ENCODE data around the gene ATP11C. TPM values are rescaled to one million over a fixed set of nuclear protein-coding genes. Genes with fewer than 3 reads are reported as not detected.
"Not testable (repeated sequence)": the region's sequence is repeated elsewhere in the genome, so short reads cannot be mapped to it uniquely, and the experiment has no call there.

ATP11C gene
- total RNA-seq (2014; rRNA removed; shearing (Covaris generic)) = 102 and 163 TPM in 2 replicates

DNA sequence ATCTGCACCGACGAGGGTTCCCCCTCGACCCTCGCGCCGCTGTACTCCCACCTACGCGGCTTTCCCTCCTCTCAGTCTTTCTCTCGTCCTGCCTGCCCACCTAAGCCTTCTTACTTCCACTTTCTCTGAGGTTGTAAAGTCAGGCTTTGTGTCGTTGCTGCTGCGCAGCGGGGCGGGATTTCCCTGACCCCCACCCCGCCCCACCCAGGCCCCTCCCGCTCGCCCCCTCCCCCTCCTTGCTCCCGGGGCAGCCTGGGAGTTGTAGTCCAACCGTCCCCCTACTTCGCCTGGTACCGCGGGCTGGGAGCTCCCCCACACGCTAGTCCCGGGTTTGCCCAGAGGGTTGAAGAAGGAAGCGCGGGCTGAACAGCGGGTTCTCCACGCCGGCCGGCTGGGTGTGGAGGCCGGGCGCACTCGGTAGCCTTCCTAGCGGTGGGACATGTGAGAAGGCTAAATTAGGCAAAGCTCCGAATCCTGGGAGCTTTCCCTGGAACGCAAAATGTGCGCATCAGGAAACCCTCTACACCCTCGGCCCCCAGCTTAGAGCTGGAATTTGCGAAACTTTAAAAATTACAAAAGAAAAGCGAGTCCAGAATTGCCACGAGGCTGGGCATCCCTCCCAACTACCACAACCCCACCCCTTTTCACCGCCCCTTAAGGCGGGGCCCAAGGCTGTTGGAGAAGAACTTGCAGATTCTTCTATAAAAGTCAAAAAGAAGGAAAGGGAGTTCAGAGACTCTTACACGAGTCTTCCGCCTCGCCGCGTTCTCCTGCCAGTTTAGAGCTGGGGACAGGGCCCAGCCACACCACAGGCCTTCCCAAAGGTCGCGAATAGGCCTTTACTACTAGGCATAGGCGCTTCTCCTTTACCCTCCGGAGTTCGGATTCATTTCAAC lies at the start of gene ATP11C:
ATP11C (minus strand) TSS at position 153 of the 896 bp plus-strand sequence. CDS start 1,011 bp downstream, outside the sequence.
- Histone ChIP-seq H3K4me3 (ENCODE audit: insufficient read depth, low read depth, low read length) (peak within 1 kb of the TSS; percentile 93), H3K36me3 (replicated peaks; ENCODE audit: control insufficient read depth, insufficient read depth, low read length) (no peaks in the 10 kb centered on the region), H3K27me3 (ENCODE audit: control insufficient read depth, insufficient read depth, low read length) (peaks cover 4% of the 10 kb centered on the region; the same call in 1 of the 2 replicates)
- peak; percentile 96 for DNase-seq

DNA sequence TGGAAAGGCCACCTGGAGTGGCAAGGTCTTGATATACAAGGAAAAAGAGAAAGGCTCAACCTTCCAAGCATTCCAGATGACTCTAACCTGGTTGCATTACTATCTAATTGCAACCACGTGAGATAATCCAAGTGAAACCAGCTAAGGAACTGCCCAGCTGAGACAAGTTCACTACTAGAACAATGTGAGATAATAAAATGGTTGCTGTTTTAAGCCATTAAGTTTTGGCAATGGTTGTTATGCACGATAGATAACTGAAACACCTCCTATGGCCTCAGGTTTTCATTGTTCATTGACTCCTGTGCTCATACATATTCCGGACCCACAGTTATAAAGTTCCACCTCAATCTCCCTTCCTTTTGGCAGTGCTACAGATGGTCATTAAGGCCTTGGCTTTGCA lies 41.6 kb upstream of the ATP11C start:
- Histone ChIP-seq H3K27me3 (ENCODE audit: control insufficient read depth, insufficient read depth, low read length) (no peaks in the 10 kb centered on the region; the same call in 1 of the 2 replicates), H3K4me3 (ENCODE audit: insufficient read depth, low read depth, low read length) (no peak overlapping the region), H3K36me3 (replicated peaks; ENCODE audit: control insufficient read depth, insufficient read depth, low read length) (no peaks in the 10 kb centered on the region)
- DNase-seq = no peak

DNA sequence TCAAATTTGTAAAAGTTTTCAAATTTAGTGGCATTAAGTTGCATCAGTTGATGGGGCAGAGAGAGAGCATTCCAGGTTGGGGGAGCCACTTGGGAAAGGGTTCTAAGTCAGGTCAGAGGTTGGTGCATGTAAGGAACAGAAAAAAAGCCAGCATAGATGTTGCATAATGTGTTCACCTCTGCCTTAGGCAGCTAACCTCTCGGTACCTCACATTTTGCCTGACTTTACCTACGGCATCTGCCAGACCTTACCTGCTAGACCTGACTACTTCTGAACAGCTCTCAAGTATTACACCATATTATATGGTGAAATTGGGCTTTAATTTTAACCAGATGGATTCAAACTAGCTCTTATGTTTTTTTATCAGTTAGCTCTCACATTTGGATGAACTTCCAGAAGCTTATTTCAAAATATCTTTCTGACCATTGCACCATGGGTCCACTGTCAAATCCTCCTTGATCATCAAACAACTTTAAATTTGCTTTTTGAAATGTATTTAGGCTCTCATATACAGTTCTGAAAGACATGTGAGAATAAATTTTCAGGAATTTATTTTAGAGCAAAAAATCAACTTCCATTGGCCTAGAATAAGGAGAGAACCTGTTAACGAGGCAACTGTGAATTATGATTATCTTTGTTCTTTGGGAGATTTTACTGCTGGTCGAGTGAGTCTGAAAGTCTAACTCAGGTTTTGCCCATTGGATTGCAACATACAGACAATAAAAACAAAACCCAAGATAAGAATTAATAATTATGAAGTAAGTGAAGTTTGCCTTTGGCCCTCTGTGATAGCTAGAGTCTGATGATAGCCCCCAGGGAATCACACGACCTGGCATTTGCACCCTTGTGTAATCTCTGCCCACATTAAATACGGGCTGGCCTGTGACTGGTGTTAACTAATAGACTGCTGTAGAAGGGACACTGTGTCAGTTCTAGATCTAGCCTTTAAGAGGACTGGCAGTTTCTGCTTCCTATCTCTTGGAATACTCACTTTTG lies 40.1 kb upstream of the ATP11C start:
- DNase-seq = no peak
- Histone ChIP-seq H3K4me3 (ENCODE audit: insufficient read depth, low read depth, low read length) (no peak overlapping the region), H3K36me3 (replicated peaks; ENCODE audit: control insufficient read depth, insufficient read depth, low read length) (no peaks in the 10 kb centered on the region), H3K27me3 (ENCODE audit: control insufficient read depth, insufficient read depth, low read length) (no peaks in the 10 kb centered on the region; the same call in 1 of the 2 replicates)

DNA sequence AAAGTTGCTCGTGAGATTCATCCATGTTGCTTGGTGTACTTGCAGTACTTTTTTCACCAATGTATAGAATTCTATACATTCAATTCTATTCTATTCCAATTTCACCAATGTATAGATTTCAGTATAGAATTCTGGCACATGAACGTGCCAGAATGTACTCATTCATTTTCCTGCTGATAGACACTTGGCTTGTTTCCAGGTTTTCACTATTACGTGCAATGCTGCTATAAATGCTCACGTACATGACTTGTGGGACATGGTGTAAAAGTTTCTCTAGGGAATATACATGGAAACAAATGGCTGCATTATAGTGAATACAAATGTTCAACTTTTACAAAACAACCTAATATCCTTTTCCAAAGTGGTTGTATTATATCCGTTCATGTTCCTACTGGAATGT lies 39.3 kb upstream of the ATP11C start:
- Histone ChIP-seq H3K36me3 (replicated peaks; ENCODE audit: control insufficient read depth, insufficient read depth, low read length) (no peaks in the 10 kb centered on the region), H3K4me3 (ENCODE audit: insufficient read depth, low read depth, low read length) (no peak overlapping the region), H3K27me3 (ENCODE audit: control insufficient read depth, insufficient read depth, low read length) (no peaks in the 10 kb centered on the region; the same call in 1 of the 2 replicates)
- DNase-seq = no peak

DNA sequence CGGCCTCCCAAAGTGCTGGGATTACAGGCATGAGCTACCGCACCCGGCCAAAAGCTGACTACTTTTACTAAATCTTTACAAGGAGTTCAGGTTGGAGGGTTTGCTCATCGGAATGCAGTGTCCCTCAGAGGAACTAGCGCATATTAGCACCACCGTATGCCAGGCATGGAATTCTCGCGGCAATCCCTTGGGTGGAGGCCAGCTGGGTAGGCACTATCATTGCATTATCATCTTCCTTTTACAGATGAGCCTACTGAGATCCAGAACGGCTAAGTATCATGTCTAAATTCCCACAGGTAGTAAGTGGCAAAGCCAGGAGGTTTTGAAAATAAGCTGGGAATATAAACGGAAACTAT lies 38.5 kb upstream of the ATP11C start:
- no peaks in the 10 kb centered on the region; the same call in 1 of the 2 replicates for H3K27me3 ChIP-seq (ENCODE audit: control insufficient read depth, insufficient read depth, low read length)
- no peaks in the 10 kb centered on the region for H3K36me3 ChIP-seq (replicated peaks; ENCODE audit: control insufficient read depth, insufficient read depth, low read length)
- DNase-seq = no peak
- peak overlapping the region; percentile 15 for H3K4me3 ChIP-seq (ENCODE audit: insufficient read depth, low read depth, low read length)

DNA sequence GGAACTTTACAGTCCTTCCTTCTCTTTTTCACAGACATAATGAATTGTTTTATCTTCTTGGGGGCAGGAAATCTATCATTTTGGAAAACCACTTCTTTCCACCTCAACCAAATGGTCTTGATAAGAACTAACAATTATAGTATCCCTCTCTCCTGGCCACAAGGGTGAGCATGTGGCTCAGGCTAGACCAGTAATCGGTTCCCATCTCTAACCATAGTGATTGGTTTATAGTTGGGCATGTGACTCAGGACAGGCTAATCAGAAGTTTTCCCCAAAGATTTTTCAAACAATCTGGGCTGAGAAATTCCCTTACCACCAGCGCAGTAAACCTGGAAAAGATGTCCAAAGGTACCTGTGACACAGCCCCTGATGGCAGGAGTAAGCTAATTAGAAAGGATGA lies 36.4 kb upstream of the ATP11C start:
- no peak overlapping the region for H3K4me3 ChIP-seq (ENCODE audit: insufficient read depth, low read depth, low read length)
- no peaks in the 10 kb centered on the region for H3K36me3 ChIP-seq (replicated peaks; ENCODE audit: control insufficient read depth, insufficient read depth, low read length)
- no peaks in the 10 kb centered on the region; the same call in 1 of the 2 replicates for H3K27me3 ChIP-seq (ENCODE audit: control insufficient read depth, insufficient read depth, low read length)
- DNase-seq = no peak

DNA sequence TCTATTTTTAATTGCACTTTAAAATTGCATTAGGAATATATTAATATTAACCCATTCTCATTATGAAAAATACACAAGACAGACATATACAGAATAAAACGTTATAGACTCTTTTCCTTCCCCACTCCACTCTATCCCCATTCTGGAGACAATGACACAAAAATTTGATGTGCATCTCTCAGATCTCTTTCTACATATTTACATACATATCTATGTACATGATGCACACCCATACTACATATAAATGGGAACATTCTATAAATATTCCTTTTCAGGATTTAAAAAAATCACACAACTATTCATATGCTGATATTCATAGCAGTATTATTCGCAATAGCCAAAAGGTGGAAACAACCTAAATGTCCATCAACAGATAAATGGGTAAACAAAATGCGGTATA lies 34.9 kb upstream of the ATP11C start:
- no peak for DNase-seq
- Histone ChIP-seq H3K36me3 (replicated peaks; ENCODE audit: control insufficient read depth, insufficient read depth, low read length) (no peaks in the 10 kb centered on the region), H3K4me3 (ENCODE audit: insufficient read depth, low read depth, low read length) (no peak overlapping the region), H3K27me3 (ENCODE audit: control insufficient read depth, insufficient read depth, low read length) (no peaks in the 10 kb centered on the region; the same call in 1 of the 2 replicates)

DNA sequence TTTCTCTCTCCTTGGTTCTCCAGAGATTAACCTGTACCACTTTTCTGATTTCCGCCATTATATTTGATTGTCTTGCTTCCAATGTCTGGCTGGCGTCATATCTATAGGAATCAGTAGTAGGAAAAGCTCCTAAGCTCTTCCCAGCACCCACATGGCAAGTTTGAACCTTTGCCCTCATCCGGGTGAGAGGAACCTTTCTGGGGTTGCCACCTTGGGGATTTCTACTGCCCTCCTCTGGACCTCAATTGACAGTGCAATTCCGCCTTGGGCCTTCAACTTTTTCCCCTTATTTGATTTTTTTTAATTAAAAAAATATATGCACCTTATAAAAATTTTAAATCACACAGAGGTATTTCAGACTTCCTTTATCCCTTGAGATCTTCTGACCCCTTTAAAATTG lies 34.4 kb upstream of the ATP11C start:
- H3K36me3 ChIP-seq (replicated peaks; ENCODE audit: control insufficient read depth, insufficient read depth, low read length) = no peaks in the 10 kb centered on the region
- peak; percentile 57 for DNase-seq
- no peak overlapping the region for H3K4me3 ChIP-seq (ENCODE audit: insufficient read depth, low read depth, low read length)
- H3K27me3 ChIP-seq (ENCODE audit: control insufficient read depth, insufficient read depth, low read length) = no peaks in the 10 kb centered on the region; the same call in 1 of the 2 replicates

DNA sequence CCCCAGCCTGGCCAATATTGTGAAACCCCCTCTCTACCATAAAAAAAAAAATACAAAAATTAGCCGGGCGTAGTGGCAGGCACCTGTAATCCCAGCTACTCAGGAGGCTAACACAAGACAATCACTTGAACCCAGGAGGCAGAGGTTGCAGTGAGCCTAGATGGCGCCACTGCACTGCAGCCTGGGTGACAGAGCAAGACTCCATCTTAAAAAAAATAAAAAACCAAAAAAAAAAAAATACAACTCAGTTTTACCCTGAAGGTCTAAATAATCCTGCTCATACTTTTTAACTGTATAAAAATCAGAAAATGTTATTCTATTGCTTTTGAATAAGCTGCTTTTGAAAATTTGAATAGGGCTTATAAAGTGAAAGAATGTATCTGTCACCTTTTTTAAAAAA lies 33.3 kb upstream of the ATP11C start:
- not testable (repeated sequence) for H3K27me3 ChIP-seq (ENCODE audit: control insufficient read depth, insufficient read depth, low read length); DNase-seq; H3K4me3 ChIP-seq (ENCODE audit: insufficient read depth, low read depth, low read length); H3K36me3 ChIP-seq (replicated peaks; ENCODE audit: control insufficient read depth, insufficient read depth, low read length)

DNA sequence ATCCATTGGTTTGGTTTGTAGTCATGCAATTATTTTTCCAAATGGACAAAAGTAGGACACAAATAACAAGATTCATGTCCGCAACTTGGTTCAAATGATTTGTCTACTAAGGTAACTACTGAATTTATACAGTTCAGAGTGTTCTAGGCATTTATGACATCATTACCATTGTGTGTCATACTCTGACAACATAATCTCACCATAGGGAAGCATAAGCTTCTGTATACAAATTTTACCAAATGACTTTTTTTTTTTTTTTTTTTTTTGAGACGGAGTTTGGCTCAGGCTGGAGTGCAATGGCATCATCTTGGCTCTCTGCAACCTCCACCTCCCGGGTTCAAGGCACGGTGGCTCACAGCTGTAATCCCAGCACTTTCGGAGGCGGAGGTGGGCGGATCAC lies 32.6 kb upstream of the ATP11C start, which contains the start of gene CXorf66:
CXorf66 (minus strand) TSS at position 101 of the 400 bp plus-strand sequence; CDS start at position 76, 25 bp downstream.
- DNase-seq = no peak
- Histone ChIP-seq H3K36me3 (replicated peaks; ENCODE audit: control insufficient read depth, insufficient read depth, low read length) (no peaks in the 10 kb centered on the region), H3K27me3 (ENCODE audit: control insufficient read depth, insufficient read depth, low read length) (no peaks in the 10 kb centered on the region), H3K4me3 (ENCODE audit: insufficient read depth, low read depth, low read length) (no peak within 1 kb of the TSS)

DNA sequence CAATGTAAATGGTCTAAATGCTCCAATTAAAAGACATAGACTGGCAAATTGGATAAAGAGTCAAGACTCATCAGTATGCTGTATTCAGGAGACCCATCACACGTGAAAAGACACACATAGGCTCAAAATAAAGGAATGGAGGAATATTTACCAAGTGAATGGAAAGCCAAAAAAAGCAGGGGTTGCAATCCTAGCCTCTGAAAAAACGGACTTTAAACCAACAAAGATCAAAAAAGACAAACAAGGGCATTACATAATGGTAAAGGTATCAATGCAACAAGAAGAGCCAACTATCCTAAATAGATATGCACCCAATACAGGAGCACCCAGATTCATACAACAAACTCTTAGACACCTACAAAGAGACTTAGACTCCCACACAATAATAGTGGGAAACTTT lies 28.2 kb upstream of the ATP11C start:
- H3K27me3 ChIP-seq (ENCODE audit: control insufficient read depth, insufficient read depth, low read length); DNase-seq; H3K4me3 ChIP-seq (ENCODE audit: insufficient read depth, low read depth, low read length); H3K36me3 ChIP-seq (replicated peaks; ENCODE audit: control insufficient read depth, insufficient read depth, low read length): not testable (repeated sequence)

DNA sequence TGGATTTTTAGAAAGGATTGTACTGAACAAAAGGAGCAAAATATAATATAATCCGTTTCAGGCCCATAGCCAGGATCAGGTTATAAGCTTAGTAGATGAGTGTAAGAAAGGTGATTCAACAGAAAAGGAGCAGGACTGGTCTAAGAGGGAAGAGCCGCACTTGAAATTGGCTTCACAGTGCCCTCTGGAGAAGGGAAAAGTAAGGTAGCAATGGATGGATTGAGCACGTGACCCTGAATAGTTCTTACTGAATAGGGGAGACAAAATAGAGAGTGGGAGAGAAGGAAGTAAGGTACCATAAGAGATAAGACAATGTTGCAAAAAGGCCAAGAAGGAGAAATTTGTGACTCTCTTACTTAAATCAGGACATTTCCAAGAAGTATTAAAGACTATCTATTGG lies 16.9 kb upstream of the ATP11C start:
- Histone ChIP-seq H3K27me3 (ENCODE audit: control insufficient read depth, insufficient read depth, low read length) (no peaks in the 10 kb centered on the region), H3K4me3 (ENCODE audit: insufficient read depth, low read depth, low read length) (no peak overlapping the region)
- DNase-seq = peak; percentile 45

DNA sequence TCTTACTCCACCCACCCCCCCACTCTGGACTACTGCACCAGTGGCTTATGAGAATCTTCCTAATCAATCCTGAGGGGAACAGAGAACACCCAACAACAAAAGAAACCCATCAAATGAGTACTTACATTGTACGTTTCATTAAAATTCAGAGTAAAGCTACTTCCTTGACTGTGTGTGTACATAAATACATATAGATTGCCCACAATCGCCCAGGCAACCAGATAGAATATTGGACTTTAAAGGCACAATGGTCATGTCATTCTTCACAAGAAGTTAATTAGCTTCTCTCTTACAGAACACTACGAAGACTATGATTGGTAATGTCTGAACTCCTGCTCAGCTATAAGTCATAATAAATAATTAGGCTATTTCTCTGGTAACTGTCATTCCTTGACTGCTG lies 12.2 kb upstream of the ATP11C start:
- no peak overlapping the region for H3K4me3 ChIP-seq (ENCODE audit: insufficient read depth, low read depth, low read length)
- no peaks in the 10 kb centered on the region for H3K36me3 ChIP-seq (replicated peaks; ENCODE audit: control insufficient read depth, insufficient read depth, low read length)
- no peak for DNase-seq
- no peaks in the 10 kb centered on the region for H3K27me3 ChIP-seq (ENCODE audit: control insufficient read depth, insufficient read depth, low read length)

More for the DNA sequence above, 16.9 kb upstream of the ATP11C start:
- no peaks in the 10 kb centered on the region for H3K36me3 ChIP-seq (replicated peaks; ENCODE audit: control insufficient read depth, insufficient read depth, low read length)

DNA sequence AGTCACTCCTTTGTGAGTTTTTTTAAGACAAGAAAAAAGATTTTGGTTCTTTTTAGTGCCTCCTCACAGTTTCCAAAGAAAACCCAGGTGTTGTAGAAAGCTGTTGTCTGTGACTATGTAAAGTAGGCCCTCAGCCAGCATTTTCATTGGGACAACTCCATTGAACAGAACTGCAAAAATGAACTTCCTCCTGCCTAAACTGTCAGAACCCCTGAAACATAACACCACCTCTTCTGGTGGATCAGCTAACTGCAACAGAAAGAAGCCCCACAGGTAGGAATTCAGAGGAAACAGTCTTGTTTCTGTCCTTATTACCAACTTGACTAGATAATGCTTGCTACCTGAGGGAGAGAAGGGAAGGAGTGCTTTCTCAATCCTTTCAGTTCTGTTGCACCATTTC lies 3.4 kb upstream of the ATP11C start:
- no peaks in the 10 kb centered on the region for H3K36me3 ChIP-seq (replicated peaks; ENCODE audit: control insufficient read depth, insufficient read depth, low read length)
- no peak overlapping the region for H3K4me3 ChIP-seq (ENCODE audit: insufficient read depth, low read depth, low read length)
- peaks cover 2% of the 10 kb centered on the region; the same call in 1 of the 2 replicates for H3K27me3 ChIP-seq (ENCODE audit: control insufficient read depth, insufficient read depth, low read length)
- peak; percentile 39 for DNase-seq

Measured in H7 (cell line).